T-cell (primary cell): ENCODE data around the gene TULP1. TPM values are rescaled to one million over a fixed set of nuclear protein-coding genes. Genes with fewer than 3 reads are reported as not detected.

Experiments used
- ATAC-seq, 4 experiments: fragments of 200-7000 bp in 3 of 4; fragments of 150-1000 bp in 1 of 4; cut with Tn5 transposase; replicated peaks in 1 of 4; 1 replicate in 3 of 4; 2 replicates in 1 of 4; pipeline ENCODE4 v1.10.0; 2021; ENCODE audit warnings: moderate library complexity in 3 of 4, mild to moderate bottlenecking in 2 of 4, moderate number of reproducible peaks in 1 of 4
- CTCF ChIA-PET, 2 donors: fragments of 300-600 bp; sonication (Branson Sonifier 250); formaldehyde crosslinking; loops; one replicate each; lab custom pipeline; 2022; ENCODE audit warnings: antibody characterized with exemption in 2 of 2; lab: Charles Lee
- POLR2A ChIA-PET, 2 donors: fragments of 300-600 bp; sonication (Branson Sonifier 250); formaldehyde crosslinking; loops; one replicate each; lab custom pipeline; 2022; ENCODE audit warnings: antibody characterized with exemption in 2 of 2; lab: Charles Lee
- DNase-seq, 35 experiments: peaks; one replicate each; pipeline versions ENCODE4 v3.0.0 to v3.0.0-alpha.2; 2013 to 2023
- H3K27ac ChIP-seq: one replicate; pipeline ENCODE4 v1.5.1; 2013; ENCODE audit warnings: low read length
- H3K27me3 ChIP-seq, 2 experiments: replicated peaks in 1 of 2; 1 replicate in 1 of 2; 2 replicates in 1 of 2; pipeline versions ENCODE4 v1.6.1 to v1.7.0; 2013; ENCODE audit warnings: low read length in 1 of 2, mixed read lengths in 1 of 2; ENCODE audit not compliant: control insufficient read depth in 2 of 2, insufficient read depth in 2 of 2; ENCODE audit errors: extremely low read depth in 1 of 2
- H3K36me3 ChIP-seq, 2 donors: 1 replicate in 1 of 2; 2 replicates in 1 of 2; pipeline versions ENCODE4 v1.6.1 to v1.7.0; 2013; ENCODE audit warnings: low read length in 1 of 2; ENCODE audit not compliant: control insufficient read depth in 2 of 2, insufficient read depth in 1 of 2; ENCODE audit errors: extremely low read depth in 1 of 2
- H3K4me1 ChIP-seq, 2 experiments: 1 replicate in 1 of 2; 2 replicates in 1 of 2; pipeline versions ENCODE4 v1.6.1 to v1.7.0; 2013; ENCODE audit warnings: low read length in 2 of 2, mixed read lengths in 1 of 2; ENCODE audit not compliant: insufficient read depth in 2 of 2, control insufficient read depth in 1 of 2; ENCODE audit errors: extremely low read depth in 1 of 2
- H3K4me3 ChIP-seq, 2 donors: 1 replicate in 1 of 2; 2 replicates in 1 of 2; pipeline versions ENCODE4 v1.5.1 to v1.7.0; 2013; ENCODE audit warnings: mild to moderate bottlenecking in 2 of 2, low read length in 1 of 2, moderate library complexity in 1 of 2; ENCODE audit not compliant: control insufficient read depth in 1 of 2; ENCODE audit errors: extremely low read depth in 1 of 2
- H3K9me3 ChIP-seq: 2 replicates; pipeline ENCODE4 v1.7.0; 2013
- H3K27ac Mint-ChIP-seq, 2 donors: one replicate each; pipeline ENCODE4 v1.8.0; 2020 to 2021; ENCODE audit warnings: mild to moderate bottlenecking in 2 of 2, mixed read lengths in 2 of 2
- H3K27me3 Mint-ChIP-seq, 2 donors: one replicate each; pipeline ENCODE4 v1.8.0; 2021 to 2022; ENCODE audit warnings: mixed read lengths in 2 of 2
- H3K36me3 Mint-ChIP-seq: one replicate; pipeline ENCODE4 v1.8.0; 2021; ENCODE audit warnings: mixed read lengths
- H3K4me1 Mint-ChIP-seq, 3 donors: one replicate each; pipeline ENCODE4 v1.8.0; 2020 to 2022; ENCODE audit warnings: mixed read lengths in 3 of 3, mild to moderate bottlenecking in 1 of 3
- H3K4me3 Mint-ChIP-seq, 3 donors: one replicate each; pipeline ENCODE4 v1.8.0; 2020 to 2022; ENCODE audit warnings: mild to moderate bottlenecking in 3 of 3, mixed read lengths in 3 of 3, moderate library complexity in 3 of 3
- H3K9me3 Mint-ChIP-seq, 3 donors: one replicate each; pipeline ENCODE4 v1.8.0; 2020 to 2022; ENCODE audit warnings: mixed read lengths in 3 of 3
- WGBS: methylation state at CpG from one replicate; pipeline ENCODE4 v1.1.5; 2013; ENCODE audit warnings: missing lambda C conversion rate; ENCODE audit not compliant: insufficient coverage; 5-methylcytosine and 5-hydroxymethylcytosine counted together
- total RNA-seq, 35 experiments: library from RNA in 6 of 35; stranded (reverse) in 6 of 35; fragments of 120-200 nt in 1 of 35; gene quantifications; one replicate each; pipeline versions ENCODE4 v1.2.1 to v1.2.4 and lab custom pipeline; 2013 to 2026

TULP1 gene
- total RNA-seq, 5 donors from 2014 or later (not counting 1 experiment from before 2014, with no cell fraction given), result not detected

DNA sequence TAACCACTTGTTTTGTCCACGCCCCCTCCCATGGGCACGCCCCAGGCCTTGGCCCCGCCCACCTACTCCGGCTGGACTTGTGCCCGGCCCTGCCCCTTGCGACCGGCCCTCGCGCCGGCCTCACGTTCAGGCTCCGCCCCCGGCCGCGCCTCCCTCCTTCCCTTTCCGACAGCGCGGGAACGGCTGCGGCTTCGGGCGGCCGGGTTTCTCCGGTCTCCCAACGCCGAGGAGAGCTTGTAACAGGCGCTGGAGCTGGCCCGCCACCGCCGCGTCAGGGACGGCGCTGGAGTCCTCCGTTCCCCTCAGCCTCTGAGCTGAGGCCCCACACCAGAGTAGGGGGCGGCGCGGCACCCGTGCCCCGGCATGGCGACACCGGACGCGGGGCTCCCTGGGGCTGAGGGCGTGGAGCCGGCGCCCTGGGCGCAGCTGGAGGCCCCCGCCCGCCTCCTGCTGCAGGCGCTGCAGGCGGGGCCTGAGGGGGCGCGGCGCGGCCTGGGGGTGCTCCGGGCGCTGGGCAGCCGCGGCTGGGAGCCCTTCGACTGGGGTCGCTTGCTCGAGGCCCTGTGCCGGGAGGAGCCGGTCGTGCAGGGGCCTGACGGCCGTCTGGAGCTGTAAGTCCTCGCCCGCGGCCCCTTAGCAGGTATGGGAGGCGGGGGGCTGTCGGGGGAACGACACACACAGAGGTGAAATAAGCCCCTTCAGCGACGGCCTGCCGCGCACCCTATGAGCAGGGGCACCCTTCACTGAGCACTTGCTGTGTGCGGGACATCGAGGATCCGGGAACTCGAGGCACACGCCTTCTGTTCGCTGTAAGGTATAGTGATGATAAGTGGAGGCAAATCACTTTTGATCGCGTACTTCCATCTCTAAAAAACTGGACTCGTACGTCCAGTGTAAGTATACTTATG is 60.3 kb downstream of the TULP1 start, which contains the start of gene FANCE:
Gene FANCE, plus strand, starts transcription at position 156 of the 908 bp plus-strand sequence. Its CDS starts 208 bp downstream, at position 364.
- Histone ChIP-seq H3K27ac (peak within 1 kb of the TSS; percentile 57), H3K36me3 (peaks cover 6 to 11% of the 10 kb centered on the region in 2 donors), H3K27me3 (peaks cover 0 to 2% of the 10 kb centered on the region in 2 experiments), H3K9me3 (no peaks in the 10 kb centered on the region), H3K4me3 (peak within 1 kb of the TSS; percentile 63 to 66), H3K4me1 (peaks cover 9 to 29% of the 10 kb centered on the region in 2 experiments)
- Mint-ChIP-seq H3K27ac (peak within 1 kb of the TSS; percentile 68 to 73), H3K4me3 (peak within 1 kb of the TSS; percentile 79 to 83 (median 81)), H3K4me1 (peaks cover 41 to 49% (median 43%) of the 10 kb centered on the region in 3 donors), H3K27me3 (no peaks in the 10 kb centered on the region), H3K36me3 (peaks cover 13% of the 10 kb centered on the region), H3K9me3 (no peaks in the 10 kb centered on the region)
- peak; percentile 76 to 81 (median 78) for ATAC-seq
- ChIA-PET CTCF (interaction anchor here (0.6 to 6.5 kb wide), 9 partner anchors 10 to 157 kb away, joined by 3 to 67 read pairs (median 4); partner anchors contain the start of genes PPARD (in 1 of the 2) and RPL10A (in 1 of the 2)), POLR2A (interaction anchor here (0.6 to 0.7 kb wide), 3 partner anchors 76 to 1807 kb away, joined by 3 read pairs; no protein-coding TSS in a partner anchor)
- DNase-seq, result peak; percentile 36 to 95 (median 71)
- under 1% methylated on average over 76 of the region's 87 CpGs for WGBS

DNA sequence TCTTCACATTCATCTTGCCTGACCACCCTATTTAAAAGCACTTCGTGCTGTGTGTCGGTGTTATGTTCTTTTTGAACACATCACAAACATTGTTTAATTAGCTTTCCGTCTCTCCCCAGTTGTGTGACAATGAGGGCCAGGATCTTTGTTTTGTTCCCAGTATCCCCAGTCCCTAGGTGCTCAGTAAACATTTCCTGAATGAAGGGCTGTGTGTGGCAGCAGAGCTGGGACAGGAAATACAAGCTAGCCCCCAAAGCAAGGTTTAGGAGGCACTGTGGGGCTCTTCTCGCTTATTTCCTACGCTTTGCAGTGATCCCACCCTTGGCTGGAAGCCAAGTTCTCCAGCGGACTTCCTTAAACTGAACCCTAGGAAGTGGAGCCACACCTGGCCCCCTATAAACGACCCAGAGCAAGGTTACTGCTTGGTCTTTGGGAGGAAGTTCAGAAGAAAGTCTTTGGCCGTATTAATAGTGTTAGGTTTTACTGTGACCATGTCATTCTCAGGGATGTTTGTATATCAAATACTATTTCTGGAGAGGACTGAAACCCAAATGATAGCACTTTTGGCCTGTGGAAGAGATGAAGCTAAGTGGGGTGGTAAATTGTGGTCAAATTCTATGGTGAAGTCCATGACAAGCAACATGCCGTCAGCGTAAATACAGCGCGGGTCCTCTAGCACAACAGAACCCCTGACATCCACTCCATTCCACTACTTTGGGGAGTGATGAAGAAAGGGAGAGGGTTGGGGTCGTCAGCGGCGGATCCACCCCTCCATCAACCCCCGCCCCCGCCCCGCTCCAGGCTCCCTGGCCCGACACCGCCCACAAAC is 61.1 kb downstream of the TULP1 start:
- peaks cover 6 to 10% of the 10 kb centered on the region in 2 donors for H3K36me3 ChIP-seq
- peak overlapping the region; percentile 66 to 73 for H3K27ac Mint-ChIP-seq
- DNase-seq, result no peak
- CTCF ChIA-PET, result interaction anchor here (0.5 to 6.5 kb wide), 11 partner anchors 15 to 1137 kb away, joined by 3 to 67 read pairs (median 4); partner anchors contain the start of genes DEF6 (in 1 of the 2) and PPARD (in 1 of the 2)
- peaks cover 0 to 2% of the 10 kb centered on the region in 2 experiments for H3K27me3 ChIP-seq
- ATAC-seq, result no peak
- H3K4me1 ChIP-seq, result peaks cover 9 to 29% of the 10 kb centered on the region in 2 experiments
- peak overlapping the region; percentile 79 to 83 (median 81) for H3K4me3 Mint-ChIP-seq
- POLR2A ChIA-PET, result interaction anchor here (0.6 to 0.7 kb wide), 4 partner anchors 75 to 1807 kb away, joined by 3 read pairs; no protein-coding TSS in a partner anchor
- no peaks in the 10 kb centered on the region for H3K27me3 Mint-ChIP-seq
- H3K27ac ChIP-seq, result peak overlapping the region; percentile 57
- H3K9me3 ChIP-seq, result no peaks in the 10 kb centered on the region
- H3K36me3 Mint-ChIP-seq, result peaks cover 12% of the 10 kb centered on the region
- no peaks in the 10 kb centered on the region for H3K9me3 Mint-ChIP-seq
- WGBS, result 75% methylated on average over 2 of the region's 20 CpGs
- H3K4me1 Mint-ChIP-seq, result peaks cover 41 to 49% (median 43%) of the 10 kb centered on the region in 3 donors
- H3K4me3 ChIP-seq, result peak overlapping the region in 1 of 2 donors; percentile 63

DNA sequence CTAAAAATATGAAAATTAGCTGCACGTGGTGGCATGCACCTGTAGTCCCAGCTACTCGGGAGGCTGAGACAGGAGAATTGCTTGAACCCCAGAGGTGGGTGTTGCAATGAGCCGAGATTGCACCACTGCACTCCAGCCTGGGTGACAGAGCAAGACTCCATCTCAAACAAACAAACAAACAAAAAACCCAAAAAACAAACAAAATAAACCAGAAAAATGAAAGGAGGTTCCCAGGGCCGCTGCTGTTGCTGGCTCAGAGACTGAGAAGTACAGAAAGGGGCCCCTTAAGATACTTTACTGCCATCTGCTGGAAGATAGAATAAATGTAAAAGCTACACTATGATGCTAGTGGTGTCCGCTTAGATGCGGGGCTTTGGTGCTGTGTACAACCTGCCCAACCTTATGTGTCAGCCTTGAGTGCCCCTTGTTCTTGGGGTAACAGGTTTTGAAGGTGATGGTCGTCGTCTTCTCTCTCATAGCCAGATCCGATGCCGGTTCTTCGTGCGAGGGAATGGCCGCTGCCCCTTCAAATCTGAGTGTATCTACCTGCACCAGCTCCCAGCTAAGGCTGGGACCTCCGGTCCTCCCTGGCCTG is 63.3 kb downstream of the TULP1 start:
- WGBS, result 18% methylated on average over 5 of the region's 14 CpGs
- no peak overlapping the region for H3K4me3 ChIP-seq
- no peaks in the 10 kb centered on the region for H3K9me3 ChIP-seq
- peaks cover 0 to 2% of the 10 kb centered on the region in 2 experiments for H3K27me3 ChIP-seq
- H3K4me1 Mint-ChIP-seq, result peaks cover 41 to 44% (median 42%) of the 10 kb centered on the region in 3 donors
- ChIA-PET CTCF (interaction anchor here (0.5 to 6.5 kb wide), 20 partner anchors 18 to 194 kb away, joined by 3 to 67 read pairs (median 4); partner anchors contain the start of genes PPARD (in 2 of the 2), DEF6 (in 1 of the 2) and RPL10A (in 1 of the 2)), POLR2A (interaction anchor here in 1 of 2 donors (0.5 kb wide), 1 partner anchor 101 kb away, joined by 6 read pairs; no protein-coding TSS in a partner anchor)
- no peaks in the 10 kb centered on the region for H3K36me3 Mint-ChIP-seq
- H3K4me1 ChIP-seq, result peaks cover 9 to 41% of the 10 kb centered on the region in 2 experiments
- H3K4me3 Mint-ChIP-seq, result no peak overlapping the region
- H3K27ac ChIP-seq, result no peak overlapping the region
- H3K36me3 ChIP-seq, result no peaks in the 10 kb centered on the region
- no peaks in the 10 kb centered on the region for H3K9me3 Mint-ChIP-seq
- no peaks in the 10 kb centered on the region for H3K27me3 Mint-ChIP-seq
- DNase-seq (peak in 18 of 35 experiments; percentile 14 to 78 (median 25)), ATAC-seq (peak; percentile 55 to 68 (median 58))
- H3K27ac Mint-ChIP-seq, result peak overlapping the region in 1 of 2 donors; percentile 66

DNA sequence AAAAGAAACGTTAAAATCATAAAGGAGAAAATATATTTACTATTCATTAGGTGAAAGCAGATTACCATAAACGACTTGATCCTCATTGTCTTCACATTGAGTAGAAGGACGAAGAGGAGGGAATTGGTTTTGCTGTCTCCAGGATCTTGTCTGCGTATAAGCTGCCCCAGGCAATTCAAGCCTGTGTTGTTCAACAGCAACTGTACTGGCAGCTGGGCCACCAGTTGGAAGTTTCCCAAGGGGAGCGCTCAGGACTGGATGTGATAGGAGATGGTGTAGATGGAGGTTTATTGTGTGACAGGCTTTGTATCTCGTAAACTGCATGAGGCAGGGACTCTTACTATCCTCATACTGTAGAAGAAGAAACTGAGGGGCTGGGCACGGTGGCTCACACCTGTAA is 64.5 kb downstream of the TULP1 start:
- Histone ChIP-seq H3K27me3 (peaks cover 0 to 2% of the 10 kb centered on the region in 2 experiments), H3K36me3 (no peaks in the 10 kb centered on the region), H3K4me3 (no peak overlapping the region), H3K4me1 (peaks cover 6 to 36% of the 10 kb centered on the region in 2 experiments), H3K27ac (no peak overlapping the region), H3K9me3 (no peaks in the 10 kb centered on the region)
- Mint-ChIP-seq H3K27ac (no peak overlapping the region), H3K36me3 (no peaks in the 10 kb centered on the region), H3K27me3 (no peaks in the 10 kb centered on the region), H3K4me3 (no peak overlapping the region), H3K4me1 (peaks cover 31 to 34% (median 31%) of the 10 kb centered on the region in 3 donors), H3K9me3 (no peaks in the 10 kb centered on the region)
- ATAC-seq, result no peak
- DNase-seq, result no peak
- ChIA-PET POLR2A (interaction anchor here in 1 of 2 donors (0.5 kb wide), 1 partner anchor 17 kb away, joined by 5 read pairs; no protein-coding TSS in a partner anchor), CTCF (interaction anchor here (0.6 to 6.5 kb wide), 7 partner anchors 13 to 155 kb away, joined by 3 to 67 read pairs (median 3); partner anchors contain the start of gene PPARD (in 1 of the 2))
- 90% methylated on average over 2 of the region's 7 CpGs for WGBS
